Left lung (tissue), 10 donors: ENCODE measurements around the gene RASSF7. TPM values are rescaled to one million over a fixed set of nuclear protein-coding genes. Genes with fewer than 3 reads are reported as not detected.

Source experiments
- ATAC-seq: fragments of 200-7000 bp; cut with Tn5 transposase; one replicate; pipeline ENCODE4 v1.9.1; 2020; ENCODE audit warnings: moderate library complexity
- DNase-seq, 4 donors: peaks; one replicate each; pipeline ENCODE4 v3.0.0-alpha.2; 2013 to 2020
- H3K27ac ChIP-seq, 2 donors: fragments of 200-600 bp; sonication (generic) in 1 of 2; one replicate each; pipeline versions ENCODE4 v1.5.0 to v1.8.0; 2020 to 2021
- H3K27me3 ChIP-seq, 2 donors: fragments of 200-600 bp; sonication (generic) in 1 of 2; one replicate each; pipeline versions ENCODE4 v1.5.0 to v1.8.0; 2020 to 2021
- H3K36me3 ChIP-seq, 2 donors: fragments of 200-600 bp; sonication (generic) in 1 of 2; one replicate each; pipeline versions ENCODE4 v1.5.0 to v1.8.0; 2020 to 2021
- H3K4me1 ChIP-seq, 2 donors: fragments of 200-600 bp; one replicate each; pipeline ENCODE4 v1.8.0; 2021
- H3K4me3 ChIP-seq, 2 donors: fragments of 200-600 bp; sonication (generic) in 1 of 2; one replicate each; pipeline versions ENCODE4 v1.5.0 to v1.8.0; 2020 to 2021; ENCODE audit warnings: mild to moderate bottlenecking in 1 of 2
- H3K9me3 ChIP-seq, 2 donors: fragments of 200-600 bp; sonication (generic) in 1 of 2; one replicate each; pipeline versions ENCODE4 v1.5.0 to v1.8.0; 2020 to 2021
- CTCF ChIP-seq, 2 donors: fragments of 200-600 bp; sonication (generic) in 1 of 2; IDR thresholded peaks; one replicate each; pipeline versions ENCODE4 v1.5.0 to v1.8.0; 2021; ENCODE audit warnings: antibody characterized with exemption in 2 of 2
- intact Hi-C, 2 donors: fragments of 100-400 bp; cut with DNase I; formaldehyde crosslinking; loops; one replicate each; pipeline versions ENCODE4 v1.11.2 to v1.14.2; 2022
- polyA plus RNA-seq, 6 donors: library from polyadenylated mRNA; unstranded; fragments of 120-200 nt; gene quantifications; one replicate each; pipeline ENCODE4 v1.2.1, GENCODE V29; 2013; ENCODE audit not compliant: insufficient read length in 6 of 6
- total RNA-seq, 2 donors: library from RNA; stranded (reverse); fragmentation: NEBNext Ultra II Directional; extraction: Animal tissue kit (Norgen Biotek cat#: 25700); gene quantifications; one replicate each; pipeline ENCODE4 v1.2.1, GENCODE V29; 2021
- donor health status: DM: no; HTN: yes; CAD: no.
- donor health status: DM: no; HTN: no; CAD: no.

Gene RASSF7
- total and polyA plus RNA-seq, 8 donors = 17.6 to 57.2 (median 28.8) TPM

GRCh38 chr11:563066-563811 lies 2.5 kb downstream of the RASSF7 start:
- peaks cover 0 to 13% of the 10 kb centered on the region in 2 donors for H3K36me3 ChIP-seq
- ATAC-seq (no peak), DNase-seq (peak in 1 of 4 donors; percentile 78)
- peak overlapping the region in 1 of 2 donors; percentile 89 for H3K4me3 ChIP-seq
- no peak overlapping the region for H3K27ac ChIP-seq
- intact Hi-C loops = no loop called here
- no peak for TF ChIP-seq CTCF (IDR thresholded peaks at IDR 0.05)
- H3K4me1 ChIP-seq = peaks cover 7 to 42% of the 10 kb centered on the region in 2 donors
- H3K9me3 ChIP-seq = no peaks in the 10 kb centered on the region
- peaks cover 0 to 23% of the 10 kb centered on the region in 2 donors for H3K27me3 ChIP-seq

GRCh38 chr11:563812-564578 lies 3.2 kb downstream of the RASSF7 start:
- DNase-seq (peak in 1 of 4 donors; percentile 55), ATAC-seq (no peak)
- peaks cover 0 to 20% of the 10 kb centered on the region in 2 donors for H3K27me3 ChIP-seq
- peaks cover 9 to 44% of the 10 kb centered on the region in 2 donors for H3K4me1 ChIP-seq
- intact Hi-C loops = no loop called here
- no peak overlapping the region for H3K4me3 ChIP-seq
- H3K27ac ChIP-seq = no peak overlapping the region
- peaks cover 0 to 13% of the 10 kb centered on the region in 2 donors for H3K36me3 ChIP-seq
- no peak for TF ChIP-seq CTCF (IDR thresholded peaks at IDR 0.05)
- no peaks in the 10 kb centered on the region for H3K9me3 ChIP-seq

GRCh38 chr11:565921-566509 lies 5.2 kb downstream of the RASSF7 start:
- Histone ChIP-seq H3K9me3 (no peaks in the 10 kb centered on the region), H3K27ac (no peak overlapping the region), H3K36me3 (peaks cover 0 to 13% of the 10 kb centered on the region in 2 donors), H3K4me3 (no peak overlapping the region), H3K4me1 (peaks cover 6 to 38% of the 10 kb centered on the region in 2 donors), H3K27me3 (peaks cover 0 to 19% of the 10 kb centered on the region in 2 donors)
- peak in 1 of 4 donors; percentile 61 for DNase-seq
- TF ChIP-seq CTCF (IDR thresholded peaks at IDR 0.05) = no peak
- intact Hi-C loops = no loop called here
- no peak for ATAC-seq

- Histone ChIP-seq H3K36me3 (peaks cover 0 to 13% of the 10 kb centered on the region in 2 donors), H3K9me3 (no peaks in the 10 kb centered on the region), H3K4me1 (peaks cover 6 to 27% of the 10 kb centered on the region in 2 donors), H3K4me3 (peak overlapping the region in 1 of 2 donors; percentile 53), H3K27ac (no peak overlapping the region), H3K27me3 (peaks cover 0 to 19% of the 10 kb centered on the region in 2 donors)
- no peak for DNase-seq
- TF ChIP-seq CTCF (IDR thresholded peaks at IDR 0.05) = no peak
- intact Hi-C loops = no loop called here
- no peak for ATAC-seq
Observed at GRCh38 chr11:567011-567628, 6.3 kb downstream of the RASSF7 start.
